Panc1 (cell line): ENCODE results near the gene ARHGAP44. TPM values are rescaled to one million over a fixed set of nuclear protein-coding genes. Genes with fewer than 3 reads are reported as not detected.

Experiments
- ATAC-seq: fragments of 200-7000 bp; cut with Tn5 transposase; 2 replicates; pipeline ENCODE4 v1.9.1; 2020; ENCODE audit warnings: mild to moderate bottlenecking, moderate library complexity
- BruUV-seq: library from RNA; stranded (reverse); fragments of 400-500 nt; replicated peaks from 2 replicates; lab custom pipeline; 2021; lab: Mats Ljungman, UMichigan
- CTCF ChIA-PET: fragments of 300-600 bp; sonication (Branson Sonifier 250); formaldehyde crosslinking; loops from one replicate; lab custom pipeline; 2022; ENCODE audit warnings: antibody characterized with exemption; lab: Charles Lee
- POLR2A ChIA-PET: fragments of 300-600 bp; sonication (Branson Sonifier 250); formaldehyde crosslinking; loops from one replicate; lab custom pipeline; 2022; ENCODE audit warnings: antibody characterized with exemption; lab: Charles Lee
- DNase-seq: peaks from one replicate; pipeline ENCODE4 v3.0.0-alpha.2; 2010; ENCODE audit warnings: low read depth, low spot score
- H3K27ac ChIP-seq: 2 replicates; pipeline ENCODE4 v1.5.1; 2011; ENCODE audit warnings: mild to moderate bottlenecking, low read length, inconsistent platforms
- H3K27me3 ChIP-seq: fragments of 200-500 bp; sonication (Bioruptor generic); 2 replicates; pipeline ENCODE4 v1.6.0; 2014; ENCODE audit warnings: low read length, inconsistent platforms; ENCODE audit not compliant: control insufficient read depth, insufficient read depth
- H3K36me3 ChIP-seq: fragments of 200-500 bp; sonication (Bioruptor generic); 2 replicates; pipeline ENCODE4 v1.5.1; 2014; ENCODE audit warnings: inconsistent platforms, mild to moderate bottlenecking, low read length, moderate library complexity; ENCODE audit not compliant: control insufficient read depth, insufficient read depth
- H3K4me1 ChIP-seq: 2 replicates; pipeline ENCODE4 v1.5.1; 2011; ENCODE audit warnings: inconsistent platforms, mild to moderate bottlenecking, low read length, moderate library complexity; ENCODE audit not compliant: control insufficient read depth, insufficient read depth
- H3K4me3 ChIP-seq, 2 experiments: 2 replicates each; pipeline ENCODE4 v1.5.1; 2011 to 2012; ENCODE audit warnings: low read depth in 2 of 2, low read length in 2 of 2, mild to moderate bottlenecking in 2 of 2, inconsistent platforms in 1 of 2, moderate library complexity in 1 of 2
- H3K9me3 ChIP-seq: fragments of 200-500 bp; sonication (Bioruptor generic); 2 replicates; pipeline ENCODE4 v1.5.1; 2014; ENCODE audit warnings: low read depth, mild to moderate bottlenecking, inconsistent platforms, low read length, moderate library complexity; ENCODE audit not compliant: control insufficient read depth, insufficient read depth
- POLR2AphosphoS5 ChIP-seq: IDR thresholded peaks from 2 replicates; pipeline ENCODE4 v1.6.1; 2012; ENCODE audit warnings: mild to moderate bottlenecking, low read depth, low read length, moderate library complexity
- SIN3A ChIP-seq: IDR thresholded peaks from 2 replicates; pipeline ENCODE4 v1.6.1; 2012; ENCODE audit warnings: low read depth, mild to moderate bottlenecking, low read length, moderate library complexity, borderline replicate concordance; ENCODE audit not compliant: insufficient read depth
- TCF7L2 ChIP-seq: IDR thresholded peaks from 2 replicates; pipeline ENCODE4 v1.6.1; 2011; ENCODE audit warnings: mild to moderate bottlenecking, low read depth, low read length, inconsistent platforms
- in situ Hi-C: cut with HindIII; loops from 2 replicates; pipeline ENCODE4 v1.10.0; 2016; ENCODE audit warnings: low sequenced_read_pairs, low pct_unique_long_range_greater_than_20kb
- intact Hi-C: fragments of 100-400 bp; cut with micrococcal nuclease; formaldehyde crosslinking; loops from one replicate; pipeline ENCODE4 v1.10.0; 2022; ENCODE audit not compliant: unreplicated experiment
- total RNA-seq: library from RNA; stranded (reverse); gene quantifications from one replicate; pipeline ENCODE4 v1.2.1, GENCODE V29; 2021; ENCODE audit not compliant: unreplicated experiment
- TF ChIP-seq, protein P1 (sequence below), 2 experiments: IDR thresholded peaks; 2 replicates each; pipeline ENCODE4 v1.6.1; 2011 to 2012; ENCODE audit warnings: low read depth in 2 of 2, control low read depth in 1 of 2, low read length in 1 of 2, mild to moderate bottlenecking in 1 of 2, moderate library complexity in 1 of 2; ENCODE audit not compliant: insufficient read depth in 1 of 2
- TF ChIP-seq, protein P2 (sequence below): fragments of 450-650 bp; IDR thresholded peaks from 2 replicates; pipeline ENCODE4 v1.5.1; 2017; ENCODE audit warnings: mild to moderate bottlenecking

Gene ARHGAP44
- total RNA-seq, 1 experiment from 2014 or later: 0.80 TPM

- ATAC-seq (no peak), DNase-seq (no peak)
- Histone ChIP-seq H3K36me3 (no peaks in the 10 kb centered on the region), H3K4me1 (no peaks in the 10 kb centered on the region), H3K9me3 (no peaks in the 10 kb centered on the region), H3K27me3 (no peaks in the 10 kb centered on the region), H3K4me3 (no peak overlapping the region), H3K27ac (no peak overlapping the region)
- POLR2A ChIA-PET: no interaction called here
- no TSS peak for BruUV-seq
- intact Hi-C loops: no loop called here
- TF ChIP-seq TCF7L2 (no peak), SIN3A (no peak), POLR2AphosphoS5 (no peak)
- TF ChIP-seq, protein P1, sequence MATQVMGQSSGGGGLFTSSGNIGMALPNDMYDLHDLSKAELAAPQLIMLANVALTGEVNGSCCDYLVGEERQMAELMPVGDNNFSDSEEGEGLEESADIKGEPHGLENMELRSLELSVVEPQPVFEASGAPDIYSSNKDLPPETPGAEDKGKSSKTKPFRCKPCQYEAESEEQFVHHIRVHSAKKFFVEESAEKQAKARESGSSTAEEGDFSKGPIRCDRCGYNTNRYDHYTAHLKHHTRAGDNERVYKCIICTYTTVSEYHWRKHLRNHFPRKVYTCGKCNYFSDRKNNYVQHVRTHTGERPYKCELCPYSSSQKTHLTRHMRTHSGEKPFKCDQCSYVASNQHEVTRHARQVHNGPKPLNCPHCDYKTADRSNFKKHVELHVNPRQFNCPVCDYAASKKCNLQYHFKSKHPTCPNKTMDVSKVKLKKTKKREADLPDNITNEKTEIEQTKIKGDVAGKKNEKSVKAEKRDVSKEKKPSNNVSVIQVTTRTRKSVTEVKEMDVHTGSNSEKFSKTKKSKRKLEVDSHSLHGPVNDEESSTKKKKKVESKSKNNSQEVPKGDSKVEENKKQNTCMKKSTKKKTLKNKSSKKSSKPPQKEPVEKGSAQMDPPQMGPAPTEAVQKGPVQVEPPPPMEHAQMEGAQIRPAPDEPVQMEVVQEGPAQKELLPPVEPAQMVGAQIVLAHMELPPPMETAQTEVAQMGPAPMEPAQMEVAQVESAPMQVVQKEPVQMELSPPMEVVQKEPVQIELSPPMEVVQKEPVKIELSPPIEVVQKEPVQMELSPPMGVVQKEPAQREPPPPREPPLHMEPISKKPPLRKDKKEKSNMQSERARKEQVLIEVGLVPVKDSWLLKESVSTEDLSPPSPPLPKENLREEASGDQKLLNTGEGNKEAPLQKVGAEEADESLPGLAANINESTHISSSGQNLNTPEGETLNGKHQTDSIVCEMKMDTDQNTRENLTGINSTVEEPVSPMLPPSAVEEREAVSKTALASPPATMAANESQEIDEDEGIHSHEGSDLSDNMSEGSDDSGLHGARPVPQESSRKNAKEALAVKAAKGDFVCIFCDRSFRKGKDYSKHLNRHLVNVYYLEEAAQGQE (IDR thresholded peaks at IDR 0.05; ENCODE audit: insufficient read depth in 1 of 2, low read depth in 2 of 2, low read length in 1 of 2): no peak
- TF ChIP-seq, protein P2, sequence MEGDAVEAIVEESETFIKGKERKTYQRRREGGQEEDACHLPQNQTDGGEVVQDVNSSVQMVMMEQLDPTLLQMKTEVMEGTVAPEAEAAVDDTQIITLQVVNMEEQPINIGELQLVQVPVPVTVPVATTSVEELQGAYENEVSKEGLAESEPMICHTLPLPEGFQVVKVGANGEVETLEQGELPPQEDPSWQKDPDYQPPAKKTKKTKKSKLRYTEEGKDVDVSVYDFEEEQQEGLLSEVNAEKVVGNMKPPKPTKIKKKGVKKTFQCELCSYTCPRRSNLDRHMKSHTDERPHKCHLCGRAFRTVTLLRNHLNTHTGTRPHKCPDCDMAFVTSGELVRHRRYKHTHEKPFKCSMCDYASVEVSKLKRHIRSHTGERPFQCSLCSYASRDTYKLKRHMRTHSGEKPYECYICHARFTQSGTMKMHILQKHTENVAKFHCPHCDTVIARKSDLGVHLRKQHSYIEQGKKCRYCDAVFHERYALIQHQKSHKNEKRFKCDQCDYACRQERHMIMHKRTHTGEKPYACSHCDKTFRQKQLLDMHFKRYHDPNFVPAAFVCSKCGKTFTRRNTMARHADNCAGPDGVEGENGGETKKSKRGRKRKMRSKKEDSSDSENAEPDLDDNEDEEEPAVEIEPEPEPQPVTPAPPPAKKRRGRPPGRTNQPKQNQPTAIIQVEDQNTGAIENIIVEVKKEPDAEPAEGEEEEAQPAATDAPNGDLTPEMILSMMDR: no peak
- in situ Hi-C loops: no loop called here
- CTCF ChIA-PET: no interaction called here
Measured at GRCh38 chr17:12902046-12902445, 112.7 kb downstream of the ARHGAP44 start.

DNA sequence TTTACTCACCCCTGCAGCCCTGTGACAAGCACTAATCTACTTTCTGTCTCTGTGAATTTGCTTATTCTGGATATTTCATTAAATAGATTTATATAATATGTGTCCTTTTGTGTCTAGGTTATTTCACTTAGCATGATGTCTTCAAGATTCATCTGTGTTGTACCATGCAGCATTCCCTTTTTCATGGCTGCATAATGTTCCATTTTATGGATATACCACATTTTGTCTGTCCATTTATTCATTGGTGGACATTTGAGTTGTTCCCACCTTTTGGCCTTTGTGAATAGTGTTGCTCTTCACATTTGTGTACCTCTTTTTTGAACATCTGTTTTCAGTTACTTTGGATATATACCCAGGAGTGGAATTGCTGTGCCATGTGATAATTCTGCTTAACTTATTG is 118.2 kb downstream of the ARHGAP44 start:
- Histone ChIP-seq H3K27me3 (no peaks in the 10 kb centered on the region), H3K4me3 (no peak overlapping the region), H3K9me3 (no peaks in the 10 kb centered on the region), H3K27ac (no peak overlapping the region), H3K4me1 (no peaks in the 10 kb centered on the region), H3K36me3 (no peaks in the 10 kb centered on the region)
- DNase-seq (no peak), ATAC-seq (no peak)
- POLR2A ChIA-PET: no interaction called here
- intact Hi-C loops: no loop called here
- BruUV-seq: no TSS peak
- in situ Hi-C loops: no loop called here
- TF ChIP-seq, protein P2: no peak
- TF ChIP-seq POLR2AphosphoS5 (no peak), TCF7L2 (no peak), SIN3A (no peak)
- TF ChIP-seq, protein P1 (IDR thresholded peaks at IDR 0.05; ENCODE audit: insufficient read depth in 1 of 2, low read depth in 2 of 2, low read length in 1 of 2): no peak
- CTCF ChIA-PET: interaction anchor here (0.5 kb wide), 1 partner anchor 568 kb away, joined by 7 read pairs; no protein-coding TSS in a partner anchor
